GM18505 (cell line): Measurements from ENCODE around the gene CFP.

Source experiments
- ATAC-seq: cut with Tn5 transposase; IDR thresholded peaks from one replicate; pipeline ENCODE4 v1.9.1; 2021; ENCODE audit not compliant: unreplicated experiment
- POLR2A ChIP-seq: IDR thresholded peaks from 4 replicates; pipeline ENCODE4 v1.6.1; 2011; ENCODE audit warnings: borderline replicate concordance; ENCODE audit not compliant: insufficient read depth, insufficient read length; ENCODE audit errors: extremely low read depth

The CFP gene

GRCh38 chrX:47583240-47583861 is 46.4 kb downstream of the CFP start:
- TF ChIP-seq POLR2A: no peak
- ATAC-seq: no peak

GRCh38 chrX:47581731-47582647 is 47.7 kb downstream of the CFP start, which contains the start of gene TIMP1:
Gene TIMP1 (plus strand): TSS chrX:47582436. CDS start chrX:47583416, 980 bp downstream.
- peak; percentile 70 for TF ChIP-seq POLR2A
- peak; percentile 84 for ATAC-seq

- TF ChIP-seq POLR2A: no peak
- ATAC-seq: no peak
Measured at GRCh38 chrX:47579537-47579936, 50.2 kb downstream of the CFP start.

GRCh38 chrX:47578692-47579091 is 51.0 kb downstream of the CFP start:
- no peak for TF ChIP-seq POLR2A
- no peak for ATAC-seq

DNA sequence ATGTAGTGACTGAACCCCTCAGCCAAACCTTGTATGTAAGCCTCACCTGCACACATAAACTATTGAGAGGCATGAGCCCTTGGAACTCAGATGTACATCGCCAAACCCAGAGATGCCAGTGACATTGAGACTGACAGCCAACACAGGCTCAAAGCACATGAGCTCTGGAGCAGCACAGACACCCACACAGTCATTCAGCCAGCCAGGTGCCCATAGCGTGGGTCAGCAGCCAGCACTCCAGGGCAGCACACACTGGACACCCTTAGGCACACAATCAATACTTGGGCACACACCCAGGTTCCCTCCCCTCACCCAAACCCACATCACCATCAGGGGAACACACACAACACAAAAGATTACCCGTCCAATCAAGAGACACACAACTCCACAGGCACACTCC is 51.8 kb downstream of the CFP start:
- no peak for TF ChIP-seq POLR2A
- ATAC-seq: no peak

DNA sequence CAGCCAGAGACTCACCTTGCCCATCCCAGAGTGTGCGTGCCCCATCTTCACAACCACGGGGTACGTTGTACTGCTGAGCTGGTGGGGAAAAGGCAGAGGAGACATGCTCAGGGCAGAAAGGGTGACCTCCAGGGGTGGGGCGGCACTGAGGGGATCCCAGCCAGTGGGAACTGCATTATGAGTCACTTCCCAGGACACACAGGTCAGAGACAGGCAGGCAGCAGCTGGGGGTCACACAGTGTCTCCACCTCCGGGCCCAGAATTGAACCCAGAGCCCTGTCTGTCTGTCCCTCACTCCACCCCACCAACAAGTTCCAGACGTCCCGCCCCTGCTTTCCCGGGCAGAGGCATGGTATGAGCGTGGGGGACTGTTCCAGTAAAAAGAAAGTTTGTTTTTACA is 52.3 kb downstream of the CFP start:
- no peak for TF ChIP-seq POLR2A
- ATAC-seq: no peak

- TF ChIP-seq POLR2A: no peak
- ATAC-seq: no peak
Measured at GRCh38 chrX:47576021-47576898, 53.5 kb downstream of the CFP start.

DNA sequence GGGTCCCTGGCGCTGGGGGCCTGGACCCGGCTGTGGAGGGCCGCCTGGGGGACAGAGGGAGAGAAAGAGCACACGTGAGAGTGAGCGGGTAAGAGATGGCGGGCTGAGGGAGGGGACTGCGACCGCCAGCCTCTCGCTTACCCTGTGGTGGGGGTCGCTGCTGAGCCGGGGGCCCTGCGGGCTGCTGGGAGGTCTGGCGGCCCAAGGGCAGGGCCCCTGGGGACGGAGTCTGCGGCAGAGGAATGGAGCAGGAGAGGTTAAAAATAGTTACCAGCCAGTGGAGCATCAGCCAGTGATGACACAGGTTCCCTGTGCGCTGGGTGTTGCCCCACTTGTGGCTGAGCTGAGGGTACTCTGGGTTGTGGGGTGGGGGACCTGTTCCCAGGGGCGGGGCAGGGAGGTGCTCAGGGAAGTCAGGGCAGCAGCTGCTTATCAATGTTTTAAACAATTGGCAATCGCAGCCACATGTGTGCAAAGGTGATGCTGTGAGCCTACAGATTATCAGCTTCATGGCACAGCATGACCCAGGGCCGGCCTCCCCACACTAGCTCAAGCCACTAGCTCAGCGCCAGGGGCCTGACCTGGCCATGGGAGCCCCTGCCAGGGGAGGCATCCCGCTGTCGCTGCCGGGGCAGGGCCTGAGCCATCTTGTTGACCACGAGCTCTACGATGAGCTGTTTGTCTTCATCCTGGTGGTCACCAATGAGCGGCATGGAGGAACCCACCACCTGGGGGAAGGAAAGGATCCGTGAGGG is 55.0 kb downstream of the CFP start:
- TF ChIP-seq POLR2A: no peak
- no peak for ATAC-seq

DNA sequence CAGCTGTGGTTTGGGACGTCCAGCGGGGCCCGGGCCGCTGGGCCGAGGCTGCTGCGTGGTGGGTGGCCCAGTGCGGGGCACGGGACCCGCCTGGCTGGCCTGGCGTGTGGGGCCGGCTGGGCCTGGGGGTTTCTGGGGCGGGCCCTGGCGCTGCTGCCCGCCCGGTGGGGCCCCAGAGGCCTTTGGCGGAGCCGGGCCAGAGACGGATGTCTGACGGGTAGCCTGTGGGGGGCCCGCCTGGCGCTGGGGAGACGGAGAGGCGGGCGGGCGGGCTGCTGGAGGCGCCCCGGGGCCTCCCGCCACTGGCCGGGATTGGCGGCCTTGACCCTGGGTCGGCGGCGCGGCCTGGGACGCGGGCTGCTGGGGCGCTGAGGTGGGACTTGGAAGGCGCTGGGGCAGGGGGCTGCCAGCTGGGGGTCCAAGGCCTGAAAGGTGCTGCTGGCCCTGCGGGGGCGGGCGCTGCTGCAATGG is 55.6 kb downstream of the CFP start:
- no peak for TF ChIP-seq POLR2A
- ATAC-seq: no peak

DNA sequence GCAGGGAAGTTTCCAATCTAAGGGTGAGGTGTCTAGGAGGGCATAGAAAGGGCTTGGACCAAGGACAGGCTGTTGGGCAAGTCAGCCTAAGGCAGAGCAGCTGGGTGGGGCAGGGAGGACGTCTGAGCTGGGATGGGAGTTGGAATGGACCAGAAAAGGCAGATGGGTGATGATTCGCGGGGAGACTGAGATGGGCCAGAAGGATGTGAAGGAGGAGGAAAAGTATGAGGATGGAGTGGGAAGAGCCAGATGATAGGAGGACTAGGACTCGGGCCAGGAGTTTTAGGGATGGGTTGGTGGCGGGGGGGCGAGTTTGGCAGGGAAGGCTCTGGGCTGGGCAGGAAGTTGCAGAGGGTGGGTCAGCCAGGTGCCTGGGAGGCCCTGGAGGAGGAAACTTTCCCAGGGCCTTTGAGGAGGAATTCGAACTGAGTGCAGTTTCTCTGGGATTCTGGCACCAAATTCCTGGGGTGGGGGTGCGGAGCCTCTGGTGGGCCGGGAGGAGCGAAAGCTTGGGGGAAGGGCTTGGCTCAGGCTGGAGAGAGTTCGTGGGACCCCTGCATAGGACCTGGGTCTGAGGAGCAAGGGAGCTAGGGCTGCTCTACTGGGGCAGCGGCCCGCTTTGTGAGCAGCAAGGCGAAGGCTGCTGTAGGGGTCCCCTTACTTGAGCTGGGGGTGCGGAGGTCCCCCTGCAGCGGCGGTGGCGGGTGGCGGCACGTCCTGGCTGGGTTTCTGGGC is 56.2 kb downstream of the CFP start:
- no peak for ATAC-seq
- no peak for TF ChIP-seq POLR2A
